HG02678 (cell line): Measurements from ENCODE around the gene C20orf141.
"Not testable (repeated sequence)": the region's sequence is repeated elsewhere in the genome, so short reads cannot be mapped to it uniquely, and the experiment has no call there.

Experiments
- ATAC-seq: cut with Tn5 transposase; IDR thresholded peaks from one replicate; pipeline ENCODE4 v1.9.1; 2021; ENCODE audit warnings: mild to moderate bottlenecking, moderate library complexity; ENCODE audit not compliant: unreplicated experiment

C20orf141 gene

DNA sequence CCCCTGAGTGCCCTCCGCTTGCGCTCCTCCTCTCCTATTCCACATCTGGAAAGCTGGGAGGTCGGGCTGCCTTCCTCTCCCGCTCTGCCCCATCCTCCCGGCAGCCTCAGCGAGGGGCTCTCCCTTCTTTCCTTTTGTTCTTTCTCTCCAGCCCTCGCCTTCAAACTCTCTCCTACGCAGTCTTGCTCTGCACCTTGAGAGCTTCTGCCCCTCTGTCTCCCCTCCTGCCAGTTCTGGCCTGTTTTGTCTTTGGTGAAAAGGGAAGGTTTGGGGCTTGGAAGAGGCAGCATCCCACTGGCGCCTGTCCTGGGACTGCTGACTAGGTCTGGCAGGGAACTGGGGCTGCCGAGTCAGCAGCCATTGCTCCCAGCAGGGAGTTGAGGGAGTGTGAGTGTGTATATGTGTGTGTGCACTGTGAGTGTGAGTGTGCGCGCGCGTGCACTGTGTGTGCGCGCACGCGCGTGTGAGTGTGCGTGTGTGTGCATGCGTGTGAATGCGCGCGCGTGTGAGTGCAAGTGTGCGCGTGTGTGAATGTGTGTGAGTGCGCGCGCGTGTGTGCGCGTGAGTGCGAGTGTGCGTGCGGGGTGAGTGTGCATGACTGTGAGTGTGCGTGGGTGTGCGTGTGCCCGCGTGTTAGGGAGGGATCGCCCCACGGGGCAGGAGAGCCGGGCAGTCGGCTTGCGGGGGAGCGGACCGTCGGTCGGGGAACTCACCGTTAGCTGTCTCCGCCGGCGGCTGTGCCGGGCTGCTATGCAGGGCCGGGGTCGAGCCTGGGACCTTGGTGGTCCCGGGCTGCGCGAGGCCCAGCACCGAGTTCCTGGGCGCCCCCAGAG is 14.9 kb upstream of the C20orf141 start:
- peak; percentile 25 for ATAC-seq

DNA sequence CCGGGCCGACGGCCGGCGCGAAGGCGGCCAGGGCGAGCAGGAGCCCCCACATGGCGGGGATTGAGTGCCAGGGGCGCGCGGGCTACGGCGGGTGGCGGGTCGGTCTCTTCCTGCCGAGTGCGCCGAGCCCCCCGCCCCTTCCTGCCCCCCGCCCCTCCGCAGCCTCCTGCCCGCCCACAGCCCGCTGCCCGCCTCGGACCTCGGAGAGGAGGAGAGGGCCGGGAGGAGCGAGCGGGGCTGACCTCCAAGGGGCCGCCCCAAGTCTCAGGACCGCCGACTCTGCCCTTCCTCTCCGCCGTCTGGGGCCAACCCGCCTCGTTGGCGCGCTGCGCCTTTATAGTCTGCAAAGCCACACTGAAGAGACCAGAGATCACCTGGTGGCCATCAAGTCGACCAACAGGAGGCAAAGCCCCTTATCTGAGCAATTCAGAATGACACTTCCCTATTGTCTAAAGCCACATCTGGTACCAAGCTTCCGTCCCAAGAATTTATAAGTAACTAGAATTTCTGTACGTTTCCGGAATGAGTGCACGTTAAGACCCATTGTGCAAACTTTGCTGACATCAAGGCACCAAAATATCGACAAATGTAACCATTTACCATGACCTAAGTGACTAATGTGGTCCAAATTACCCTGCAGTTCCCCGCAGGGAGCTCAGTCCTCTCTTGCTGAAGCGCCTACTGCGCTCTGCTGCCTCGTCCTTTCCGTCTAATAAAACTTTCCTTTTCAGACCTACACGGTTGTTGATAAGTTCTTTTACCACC is 14.1 kb upstream of the C20orf141 start, which contains the start of gene CPXM1:
Gene CPXM1, minus strand, starts transcription at position 107 of the 765 bp plus-strand sequence. Its CDS starts 55 bp downstream, at position 52.
- peak; percentile 47 for ATAC-seq

DNA sequence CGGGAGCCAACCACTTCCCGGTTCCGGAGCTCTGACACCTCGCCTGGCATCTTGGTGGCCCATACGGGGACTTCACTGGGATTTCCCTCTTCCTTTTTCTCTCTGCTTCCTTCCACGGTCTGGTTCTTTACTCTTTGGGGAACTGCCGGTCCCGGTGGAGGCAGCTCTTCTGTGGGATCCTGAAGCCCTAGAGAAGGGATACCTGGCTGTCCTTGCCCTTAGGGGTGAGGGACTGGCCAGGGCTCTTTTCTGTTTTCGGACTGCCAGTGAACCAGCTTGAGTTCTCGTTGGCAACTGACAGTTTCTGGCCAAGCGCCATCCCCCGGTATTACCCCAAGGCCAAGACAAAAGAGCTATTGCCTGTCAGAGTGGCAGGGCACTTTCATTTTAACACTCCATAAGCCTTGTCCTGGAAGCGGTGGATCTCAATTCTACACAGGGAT is 13.5 kb upstream of the C20orf141 start:
- ATAC-seq = peak; percentile 19

DNA sequence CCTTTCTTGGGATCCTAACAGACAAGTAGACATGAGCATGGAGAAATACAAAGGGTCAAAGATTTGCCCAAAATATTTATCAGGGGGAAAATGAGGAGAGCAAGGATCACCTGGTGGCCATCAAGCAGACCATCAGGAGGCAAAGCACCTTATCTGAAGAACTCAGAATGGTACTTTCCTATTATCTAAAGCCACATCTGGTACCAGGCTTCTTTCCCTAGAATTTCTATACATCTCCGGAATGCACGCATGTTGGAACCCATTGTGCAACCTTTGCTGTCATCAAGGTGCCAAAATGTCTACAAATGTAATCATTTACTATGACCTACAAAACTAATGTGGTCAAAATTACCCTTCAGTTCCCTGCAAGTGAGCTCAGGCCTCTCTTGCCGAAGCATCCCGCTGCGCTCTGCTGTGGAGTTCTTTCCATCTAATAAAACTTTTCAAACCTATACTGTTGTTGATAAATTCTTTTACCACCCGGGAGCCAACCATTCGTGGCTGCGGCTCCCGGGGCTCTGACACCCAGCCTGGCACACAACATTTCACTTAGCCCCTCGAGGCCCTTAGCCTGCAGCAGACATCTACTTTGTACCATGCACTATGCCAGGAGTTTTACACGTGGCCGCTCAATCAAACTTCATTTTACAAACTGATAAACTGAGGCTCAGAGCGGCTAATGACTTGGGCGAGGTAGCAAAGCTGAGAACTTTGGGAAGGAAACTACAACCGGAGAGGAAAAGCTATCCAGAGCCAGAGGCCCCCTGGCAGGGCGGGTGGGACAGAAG is 10.6 kb upstream of the C20orf141 start:
- no peak for ATAC-seq

DNA sequence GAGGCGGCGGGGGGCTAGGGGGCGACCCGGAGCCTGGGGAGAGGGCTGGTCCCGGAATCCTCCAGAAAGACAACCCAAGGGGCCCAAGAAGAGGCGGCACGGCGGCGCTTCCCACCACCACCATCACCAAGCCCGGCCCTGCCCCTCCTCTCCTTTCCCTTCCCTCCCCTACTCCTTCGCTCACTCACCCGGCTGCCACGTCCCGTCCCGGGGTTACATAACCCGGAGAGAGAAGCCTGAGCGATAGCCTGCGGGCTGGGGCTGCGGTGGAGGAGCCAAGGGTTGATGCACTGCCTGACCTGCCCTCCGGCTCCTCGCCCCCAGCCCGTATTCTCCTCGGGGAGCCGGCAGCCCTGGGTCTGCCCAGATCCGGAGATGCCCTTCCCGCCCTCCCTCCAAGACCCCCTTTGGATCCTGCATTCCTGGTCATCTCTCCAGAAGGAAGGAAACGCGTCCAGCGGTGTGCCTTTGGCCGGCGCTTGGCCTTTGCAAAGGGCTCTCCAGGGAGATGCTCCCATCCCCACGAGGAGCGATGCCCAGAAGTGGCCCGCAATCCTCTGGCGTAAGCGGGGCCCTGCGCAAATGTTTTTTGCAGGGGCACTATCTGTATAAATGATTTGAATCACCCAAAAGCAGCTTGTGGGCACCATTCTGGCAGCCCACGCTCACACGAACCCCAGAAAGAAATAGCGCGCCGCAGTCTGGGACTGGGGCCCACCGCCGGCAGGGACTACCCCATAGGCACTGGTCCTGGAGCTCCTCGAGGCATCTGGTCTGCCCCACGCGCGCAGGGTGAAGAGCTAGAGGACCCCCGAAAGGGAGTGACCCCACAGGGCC is 9.7 kb upstream of the C20orf141 start:
- ATAC-seq = no peak

DNA sequence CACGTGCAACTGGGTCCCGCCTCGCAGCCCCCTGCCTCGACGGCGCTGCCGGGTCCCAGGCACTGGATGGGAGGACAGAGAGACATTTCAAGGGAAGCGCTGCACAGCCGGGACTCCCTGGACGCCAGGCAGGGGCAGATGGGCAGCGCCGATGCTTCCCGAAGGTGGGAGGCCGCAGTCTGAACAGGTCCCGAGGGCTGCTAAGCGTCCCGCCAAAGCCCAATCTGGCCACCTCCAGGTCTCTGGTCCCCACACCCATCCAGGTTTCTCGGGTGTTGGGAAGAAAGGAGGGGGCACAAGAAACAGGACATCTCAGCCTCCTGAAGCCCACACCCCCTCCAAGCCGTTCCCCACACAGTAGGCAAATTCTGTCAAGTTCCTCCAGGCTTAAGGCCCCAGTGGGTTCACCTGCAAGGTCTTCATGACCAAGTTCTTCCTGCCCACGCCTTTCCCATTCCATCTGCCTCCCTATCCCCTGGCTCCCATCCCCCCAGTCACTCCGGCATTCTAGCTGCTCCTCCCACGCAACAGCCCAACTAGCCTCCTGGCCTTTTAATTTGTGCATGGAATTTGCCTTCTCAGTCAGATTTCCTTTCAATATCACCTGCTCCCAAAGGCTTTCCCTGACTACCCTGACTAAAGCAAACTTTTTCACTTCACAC is 9.0 kb upstream of the C20orf141 start:
- ATAC-seq = no peak

DNA sequence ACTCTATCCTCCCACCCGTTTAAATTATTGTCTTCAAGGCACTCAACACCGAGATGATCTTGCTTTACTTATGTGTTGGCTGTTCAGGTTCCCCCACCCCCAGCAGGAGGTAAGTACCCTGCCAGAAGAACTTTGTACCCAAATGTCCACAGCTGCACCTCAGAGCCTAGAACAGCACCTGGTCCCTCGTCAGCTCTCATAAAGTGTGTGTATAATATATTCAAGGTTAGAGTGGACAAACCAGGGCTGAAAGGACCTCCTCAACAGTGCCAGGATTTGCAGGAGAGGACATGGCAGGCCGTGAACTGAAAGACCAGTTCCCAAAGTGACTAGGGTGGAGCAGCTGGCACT is 8.5 kb upstream of the C20orf141 start:
- ATAC-seq = no peak

DNA sequence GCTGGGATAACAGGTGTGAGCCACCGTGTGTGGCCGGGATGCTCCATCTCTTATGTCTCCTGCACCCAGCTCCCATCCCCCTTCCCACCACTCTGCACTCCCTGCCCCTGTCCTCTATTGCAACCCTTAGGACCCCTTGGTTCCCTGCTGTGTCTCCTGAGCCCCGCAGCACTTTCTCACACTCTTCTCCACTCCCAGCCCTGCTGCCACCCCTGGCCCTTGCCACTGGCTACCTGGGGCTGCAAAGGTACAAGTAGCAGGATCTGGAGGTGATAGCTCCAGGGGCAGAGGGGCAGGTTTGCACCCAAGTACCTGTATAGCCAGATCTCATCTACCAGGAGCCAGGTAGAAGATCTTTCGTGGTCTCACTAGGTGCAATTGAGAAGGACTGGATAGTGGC is 7.8 kb upstream of the C20orf141 start:
- no peak for ATAC-seq

DNA sequence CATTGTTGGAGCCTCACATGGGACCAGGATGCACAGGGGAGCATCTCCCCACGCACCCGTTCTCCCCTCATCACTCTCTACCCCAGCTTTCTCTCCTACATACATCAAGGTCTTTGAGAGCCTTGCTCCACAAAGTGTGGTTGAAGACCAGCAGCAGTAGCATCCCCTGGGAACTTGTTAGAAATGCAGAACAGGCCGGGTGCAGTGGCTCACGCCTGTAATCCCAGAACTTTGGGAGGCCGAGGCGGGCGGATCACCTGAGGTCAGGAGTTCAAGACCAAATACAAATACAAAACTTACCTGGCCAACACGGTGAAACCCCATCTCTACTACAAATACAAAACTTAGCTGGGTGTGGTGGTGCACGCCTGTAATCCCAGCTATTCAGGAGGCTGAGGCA is 6.9 kb upstream of the C20orf141 start:
- not testable (repeated sequence) for ATAC-seq

DNA sequence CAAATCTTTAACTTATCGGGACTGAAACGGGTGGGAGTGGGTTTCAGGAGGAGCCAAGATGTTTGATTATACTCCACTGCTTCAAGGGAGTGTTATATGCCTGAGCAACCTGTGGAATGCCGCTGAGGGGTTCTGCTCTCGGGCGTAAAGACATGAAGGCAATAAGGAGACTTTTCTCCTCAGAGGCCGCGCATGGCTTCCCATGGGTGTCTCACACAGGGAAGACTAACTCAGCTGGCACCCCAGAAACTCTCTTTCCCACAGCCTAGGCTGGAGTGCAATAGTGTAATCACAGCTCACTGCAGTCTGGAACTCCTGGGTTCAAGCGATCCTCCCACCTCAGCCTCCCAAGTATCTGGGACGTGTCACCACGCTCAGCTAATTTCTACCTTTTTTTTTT is 5.1 kb upstream of the C20orf141 start:
- no peak for ATAC-seq

DNA sequence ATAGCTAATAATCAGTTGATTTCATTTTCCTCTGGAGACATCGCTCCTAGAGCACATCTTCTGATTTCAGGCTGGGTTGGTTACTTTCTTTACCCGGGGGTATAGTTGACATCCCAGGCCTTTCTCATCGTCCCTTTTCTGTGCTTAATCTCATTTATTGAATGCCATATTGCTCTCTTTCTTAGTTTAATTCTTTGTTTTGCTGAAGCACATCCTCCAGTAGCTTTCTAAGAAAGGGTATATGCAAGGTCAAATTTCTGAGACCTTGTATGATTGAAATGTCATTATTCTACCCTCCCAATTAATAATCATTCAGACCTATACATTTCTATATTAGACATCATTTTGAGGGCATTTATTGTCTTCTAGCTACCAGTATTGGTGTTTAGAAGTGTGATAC is 2.6 kb upstream of the C20orf141 start:
- no peak for ATAC-seq

DNA sequence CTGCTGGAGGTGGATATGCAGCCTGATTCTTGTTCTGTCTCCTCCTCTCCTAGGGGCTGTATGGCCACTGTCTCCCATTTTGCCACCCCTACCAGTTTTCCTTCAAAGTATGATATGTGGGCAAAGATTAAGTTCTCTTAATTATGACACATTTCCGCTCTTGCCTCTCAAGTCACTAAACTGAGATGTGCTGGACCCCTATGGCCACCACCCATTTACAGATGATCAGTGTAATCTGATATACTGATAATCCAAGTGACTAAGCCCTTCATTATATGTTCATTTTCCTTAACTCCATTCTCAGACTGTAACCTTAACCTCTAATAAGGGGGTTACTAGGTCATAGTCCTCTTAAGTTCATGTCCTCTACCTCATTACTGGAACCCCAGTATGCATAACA is 711 bp upstream of the C20orf141 start:
- no peak for ATAC-seq

DNA sequence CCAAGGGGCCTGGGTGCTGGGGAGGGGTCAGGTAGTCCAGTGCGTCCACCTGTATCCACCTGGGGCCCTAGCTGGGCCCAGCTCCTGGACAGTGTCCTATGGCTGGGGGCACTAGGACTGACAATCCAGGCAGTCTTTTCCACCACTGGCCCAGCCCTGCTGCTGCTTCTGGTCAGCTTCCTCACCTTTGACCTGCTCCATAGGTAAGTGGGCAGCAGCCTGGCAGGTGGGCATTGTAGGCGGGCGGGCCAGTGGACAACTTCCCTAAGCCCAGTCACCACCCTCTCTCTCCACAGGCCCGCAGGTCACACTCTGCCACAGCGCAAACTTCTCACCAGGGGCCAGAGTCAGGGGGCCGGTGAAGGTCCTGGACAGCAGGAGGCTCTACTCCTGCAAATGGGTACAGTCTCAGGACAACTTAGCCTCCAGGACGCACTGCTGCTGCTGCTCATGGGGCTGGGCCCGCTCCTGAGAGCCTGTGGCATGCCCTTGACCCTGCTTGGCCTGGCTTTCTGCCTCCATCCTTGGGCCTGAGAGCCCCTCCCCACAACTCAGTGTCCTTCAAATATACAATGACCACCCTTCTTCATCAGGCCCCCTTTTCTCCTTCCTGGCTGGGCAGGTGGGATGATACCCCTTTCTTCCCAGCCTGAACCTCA is 584 bp downstream of the C20orf141 start:
- ATAC-seq = no peak

DNA sequence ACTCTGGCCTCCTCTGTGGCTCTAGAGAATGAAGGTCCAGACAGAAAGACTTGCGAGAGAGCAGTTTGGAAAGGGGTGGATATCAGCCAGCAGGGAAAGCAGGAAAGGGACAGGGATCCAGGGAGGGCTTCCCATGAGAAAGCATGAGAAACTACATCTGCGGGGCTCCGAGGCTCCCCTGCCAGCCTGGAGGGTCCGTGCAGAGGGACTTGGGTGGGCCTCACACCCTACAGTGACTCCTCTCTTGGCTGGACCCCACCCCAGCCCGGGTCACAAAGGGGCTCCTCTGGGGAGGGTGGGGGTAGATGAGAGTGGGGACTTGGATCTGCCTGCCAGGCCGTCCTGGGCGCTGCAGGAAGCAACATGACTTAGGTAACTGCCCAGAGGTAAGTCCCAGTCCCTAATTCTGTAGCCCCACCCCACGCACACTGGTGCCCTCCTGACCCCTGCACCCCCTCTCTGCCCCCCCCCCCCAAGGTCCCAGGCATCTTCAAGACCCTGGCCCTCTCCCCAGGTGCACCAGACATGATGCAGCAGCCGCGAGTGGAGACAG is 1.3 kb downstream of the C20orf141 start, which contains the start of gene TMEM239:
Gene TMEM239, plus strand, starts transcription at position 335 of the 553 bp plus-strand sequence. Its CDS starts 191 bp downstream, at position 526.
- ATAC-seq = no peak

DNA sequence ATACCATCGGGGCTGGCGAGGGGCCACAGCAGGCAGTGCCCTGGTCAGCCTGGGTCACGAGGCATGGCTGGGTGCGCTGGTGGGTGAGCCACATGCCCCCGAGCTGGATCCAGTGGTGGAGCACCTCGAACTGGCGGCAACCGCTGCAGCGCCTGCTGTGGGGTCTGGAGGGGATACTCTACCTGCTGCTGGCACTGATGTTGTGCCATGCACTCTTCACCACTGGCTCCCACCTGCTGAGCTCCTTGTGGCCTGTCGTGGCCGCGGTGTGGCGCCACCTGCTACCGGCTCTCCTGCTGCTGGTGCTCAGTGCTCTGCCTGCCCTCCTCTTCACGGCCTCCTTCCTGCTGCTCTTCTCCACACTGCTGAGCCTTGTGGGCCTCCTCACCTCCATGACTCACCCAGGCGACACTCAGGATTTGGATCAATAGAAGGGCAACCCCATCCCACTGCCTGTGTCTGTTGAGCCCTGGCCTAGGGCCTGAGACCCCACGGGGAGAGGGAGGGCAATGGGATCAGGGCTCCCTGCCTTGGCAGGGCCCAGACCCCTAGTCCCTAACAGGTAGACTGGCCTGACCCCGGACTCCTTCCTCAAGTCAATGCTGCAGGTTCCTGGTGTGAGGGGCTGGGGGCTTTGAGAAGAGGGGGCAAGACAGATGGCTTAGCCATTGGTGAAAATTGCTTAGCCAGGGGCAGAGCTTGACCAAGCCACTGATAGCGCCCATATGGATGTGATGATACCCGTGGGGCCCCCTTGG is 2.0 kb downstream of the C20orf141 start:
- ATAC-seq = no peak

DNA sequence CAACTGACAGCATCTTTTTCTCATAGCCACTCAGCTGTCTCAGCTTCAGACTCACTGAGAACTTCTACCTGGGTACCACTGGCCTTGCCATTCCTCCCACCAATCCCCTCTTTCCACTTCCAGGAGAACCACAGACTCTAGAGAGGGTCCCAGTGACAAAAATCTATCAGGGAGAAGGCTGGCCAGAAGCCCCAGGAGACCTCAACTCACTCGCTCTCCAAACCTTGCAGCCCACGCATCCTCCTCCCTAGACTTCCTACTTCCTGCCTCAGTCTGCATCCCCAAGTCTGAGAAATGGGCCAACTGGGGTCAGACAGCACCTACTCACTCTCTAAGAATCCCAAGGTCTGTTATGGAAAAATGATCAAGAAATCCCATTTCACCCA is 2.5 kb downstream of the C20orf141 start:
- ATAC-seq = no peak

DNA sequence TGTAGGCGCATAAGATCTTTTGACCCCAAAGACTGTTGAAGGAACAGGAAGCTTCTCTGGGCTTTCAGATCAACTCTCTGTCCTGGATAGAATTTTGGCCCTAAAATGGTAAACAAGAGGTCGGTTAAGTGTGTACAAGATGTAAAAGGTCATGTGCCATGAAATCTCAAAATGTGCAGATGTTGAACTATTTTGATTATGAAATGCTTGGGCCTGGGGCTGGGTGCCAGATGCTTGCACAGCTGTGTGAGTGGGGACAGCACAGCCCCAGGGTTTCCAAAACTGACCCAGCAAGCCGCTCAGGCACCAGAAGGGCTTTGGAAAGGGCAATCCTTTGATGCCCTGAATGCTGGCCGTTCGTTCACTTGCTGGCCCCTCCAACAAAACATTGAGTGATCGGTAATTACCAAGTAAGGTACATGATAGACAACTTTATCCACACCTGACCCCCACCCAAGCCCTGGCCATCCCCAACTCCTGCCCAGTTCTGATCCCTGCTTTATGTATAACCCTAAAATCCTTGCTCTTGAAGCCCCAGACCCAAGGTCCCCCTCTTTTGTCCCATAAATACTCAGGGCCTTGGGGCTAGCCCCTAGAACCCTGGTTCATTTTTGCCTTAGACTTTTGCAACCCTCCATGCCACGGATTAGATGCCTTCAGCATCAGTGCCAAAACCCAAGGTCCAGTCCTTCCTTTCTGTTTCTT is 3.3 kb downstream of the C20orf141 start:
- ATAC-seq = no peak
